ENCODE measurements around the gene TSPAN13. TPM values are rescaled to one million over a fixed set of nuclear protein-coding genes. Genes with fewer than 3 reads are reported as not detected.
A peak's percentile ranks its signal among the peaks of the same experiment; 100 is the strongest.

Gene TSPAN13
- total and polyA plus RNA-seq, 2 of the 4 experiments (the other 2 are of a cell fraction) = 3.0 to 5.0 TPM

GRCh38 chr7:16745645-16746044, 7.9 kb upstream of the TSPAN13 start:
- no peak overlapping the region for H3K23ac ChIP-seq (ENCODE audit: low read depth, low read length)
- no peaks in the 10 kb centered on the region for H3K79me1 ChIP-seq (ENCODE audit: low read depth in 1 of 2, low read length in 2 of 2)

More at GRCh38 chr7:16745645-16746044, 7.9 kb upstream of the TSPAN13 start:
- Histone ChIP-seq H2AK9ac (replicated peaks; ENCODE audit: low read depth, low read length, poor library complexity) (no peak overlapping the region), H2AK5ac (ENCODE audit: low read depth, low read length) (0 out of 2 replicates have a peak overlapping the region, but pooled peaks have one; percentile 28), H3K14ac (replicated peaks; ENCODE audit: low read depth, low read length) (0 out of 2 replicates have a peak overlapping the region, but pooled peaks have one; percentile 6), H3K9ac (ENCODE audit: low read depth, low read length) (no peak overlapping the region), H2BK5ac (ENCODE audit: low read depth, low read length, poor library complexity, severe bottlenecking) (no peak overlapping the region), H3K27ac (ENCODE audit: insufficient read depth, low read length) (no peak overlapping the region), H4K91ac (ENCODE audit: insufficient read depth, low read depth, low read length) (no peak overlapping the region), H4K5ac (ENCODE audit: low read depth, low read length) (no peak overlapping the region), H3K18ac (ENCODE audit: low read depth, low read length) (no peak overlapping the region), H3K4me2 (ENCODE audit: low read depth, low read length) (no peak overlapping the region), H4K8ac (ENCODE audit: low read depth in 2 of 2, low read length in 2 of 2) (no peak overlapping the region), H2AFZ (replicated peaks; ENCODE audit: low read length, poor library complexity) (no peak overlapping the region), H3K27me3 (ENCODE audit: control insufficient read depth, insufficient read depth, low read length) (no peaks in the 10 kb centered on the region), H3K4ac (ENCODE audit: low read depth, low read length) (no peak overlapping the region; the same call in 1 of the 2 replicates), H2BK120ac (ENCODE audit: low read depth, low read length) (no peak overlapping the region), H2BK20ac (ENCODE audit: low read depth, low read length) (no peak overlapping the region), H3K4me1 (ENCODE audit: control insufficient read depth, insufficient read depth, low read length) (peaks cover 2% of the 10 kb centered on the region), H3K9me1 (ENCODE audit: insufficient read depth, low read length) (peaks cover 4% of the 10 kb centered on the region; the same call in 1 of the 2 replicates), H3K4me3 (ENCODE audit: insufficient read depth, low read depth, low read length) (no peak overlapping the region), H3K36me3 (ENCODE audit: control insufficient read depth, insufficient read depth, low read length) (no peaks in the 10 kb centered on the region), H2BK15ac (ENCODE audit: low read depth, low read length) (no peak overlapping the region), H3K56ac (ENCODE audit: extremely low read depth, insufficient read depth, low read length) (no peak overlapping the region), H4K20me1 (ENCODE audit: insufficient read depth, low read length) (no peaks in the 10 kb centered on the region), H3K9me3 (ENCODE audit: control insufficient read depth, insufficient read depth, low read length) (no peaks in the 10 kb centered on the region)
- WGBS, 2 experiments (ENCODE audit: extremely low coverage in 2 of 2, insufficient read length in 1 of 2) = no CpG with 5 or more reads among the region's 2 CpGs
- BruUV-seq (replicated peaks) = no TSS peak
- TF ChIP-seq RCOR1 (IDR thresholded peaks at IDR 0.05; ENCODE audit: insufficient replicate concordance, low read length) = no peak
- TF ChIP-seq BHLHE40 (IDR thresholded peaks at IDR 0.05; ENCODE audit: low read depth, low read length) = no peak
- TF ChIP-seq, protein P1, sequence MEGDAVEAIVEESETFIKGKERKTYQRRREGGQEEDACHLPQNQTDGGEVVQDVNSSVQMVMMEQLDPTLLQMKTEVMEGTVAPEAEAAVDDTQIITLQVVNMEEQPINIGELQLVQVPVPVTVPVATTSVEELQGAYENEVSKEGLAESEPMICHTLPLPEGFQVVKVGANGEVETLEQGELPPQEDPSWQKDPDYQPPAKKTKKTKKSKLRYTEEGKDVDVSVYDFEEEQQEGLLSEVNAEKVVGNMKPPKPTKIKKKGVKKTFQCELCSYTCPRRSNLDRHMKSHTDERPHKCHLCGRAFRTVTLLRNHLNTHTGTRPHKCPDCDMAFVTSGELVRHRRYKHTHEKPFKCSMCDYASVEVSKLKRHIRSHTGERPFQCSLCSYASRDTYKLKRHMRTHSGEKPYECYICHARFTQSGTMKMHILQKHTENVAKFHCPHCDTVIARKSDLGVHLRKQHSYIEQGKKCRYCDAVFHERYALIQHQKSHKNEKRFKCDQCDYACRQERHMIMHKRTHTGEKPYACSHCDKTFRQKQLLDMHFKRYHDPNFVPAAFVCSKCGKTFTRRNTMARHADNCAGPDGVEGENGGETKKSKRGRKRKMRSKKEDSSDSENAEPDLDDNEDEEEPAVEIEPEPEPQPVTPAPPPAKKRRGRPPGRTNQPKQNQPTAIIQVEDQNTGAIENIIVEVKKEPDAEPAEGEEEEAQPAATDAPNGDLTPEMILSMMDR (conservative IDR thresholded peaks at IDR 0.05; ENCODE audit: low read depth, low read length) = no peak
- TF ChIP-seq MAZ (IDR thresholded peaks at IDR 0.05; ENCODE audit: borderline replicate concordance, low read depth, low read length) = no peak
- TF ChIP-seq POLR2A (IDR thresholded peaks at IDR 0.05; ENCODE audit: low read depth, low read length) = no peak
- TF ChIP-seq, protein P2, sequence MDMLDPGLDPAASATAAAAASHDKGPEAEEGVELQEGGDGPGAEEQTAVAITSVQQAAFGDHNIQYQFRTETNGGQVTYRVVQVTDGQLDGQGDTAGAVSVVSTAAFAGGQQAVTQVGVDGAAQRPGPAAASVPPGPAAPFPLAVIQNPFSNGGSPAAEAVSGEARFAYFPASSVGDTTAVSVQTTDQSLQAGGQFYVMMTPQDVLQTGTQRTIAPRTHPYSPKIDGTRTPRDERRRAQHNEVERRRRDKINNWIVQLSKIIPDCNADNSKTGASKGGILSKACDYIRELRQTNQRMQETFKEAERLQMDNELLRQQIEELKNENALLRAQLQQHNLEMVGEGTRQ (IDR thresholded peaks at IDR 0.05; ENCODE audit: low read depth, low read length) = no peak
- TF ChIP-seq MXI1 (IDR thresholded peaks at IDR 0.05; ENCODE audit: borderline replicate concordance, low read depth, low read length) = no peak
- TF ChIP-seq FOS (IDR thresholded peaks at IDR 0.05; ENCODE audit: low read depth, low read length) = no peak
- TF ChIP-seq CHD1 (IDR thresholded peaks at IDR 0.05; ENCODE audit: low read depth, low read length) = no peak
- no peak for TF ChIP-seq RFX5 (IDR thresholded peaks at IDR 0.05; ENCODE audit: low read depth, low read length)
- no peak for TF ChIP-seq CEBPB (IDR thresholded peaks at IDR 0.05; ENCODE audit: low read depth, low read length)
- TF ChIP-seq, protein P3, sequence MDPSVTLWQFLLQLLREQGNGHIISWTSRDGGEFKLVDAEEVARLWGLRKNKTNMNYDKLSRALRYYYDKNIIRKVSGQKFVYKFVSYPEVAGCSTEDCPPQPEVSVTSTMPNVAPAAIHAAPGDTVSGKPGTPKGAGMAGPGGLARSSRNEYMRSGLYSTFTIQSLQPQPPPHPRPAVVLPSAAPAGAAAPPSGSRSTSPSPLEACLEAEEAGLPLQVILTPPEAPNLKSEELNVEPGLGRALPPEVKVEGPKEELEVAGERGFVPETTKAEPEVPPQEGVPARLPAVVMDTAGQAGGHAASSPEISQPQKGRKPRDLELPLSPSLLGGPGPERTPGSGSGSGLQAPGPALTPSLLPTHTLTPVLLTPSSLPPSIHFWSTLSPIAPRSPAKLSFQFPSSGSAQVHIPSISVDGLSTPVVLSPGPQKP (IDR thresholded peaks at IDR 0.05; ENCODE audit: borderline replicate concordance, low read depth, low read length) = no peak
- no peak for TF ChIP-seq RAD21 (IDR thresholded peaks at IDR 0.05; ENCODE audit: low read length)
- TF ChIP-seq SMC3 (IDR thresholded peaks at IDR 0.05; ENCODE audit: low read depth, low read length) = no peak
- no peak for TF ChIP-seq NFE2L2 (IDR thresholded peaks at IDR 0.05; ENCODE audit: low read depth, low read length)
- no peak for TF ChIP-seq MAFK (IDR thresholded peaks at IDR 0.05; ENCODE audit: low read depth, low read length)
- POLR2A ChIA-PET (ENCODE audit: unreplicated experiment) = no interaction called here
- DNase-seq (no peak), ATAC-seq (ENCODE audit: low read depth) (no peak)
- CTCF ChIA-PET = interaction anchor here (1.4 kb wide), 1 partner anchor 30 kb away, joined by 3 read pairs; no protein-coding TSS in a partner anchor
- dilution Hi-C loops (cut with HindIII; ENCODE audit: low sequenced_read_pairs, unreplicated experiment) = no loop called here
- intact Hi-C loops (cut with micrococcal nuclease) = no loop called here
- in situ Hi-C loops (cut with MboI; ENCODE audit: low sequenced_read_pairs) = no loop called here
